B cell (primary cell): ENCODE results near the gene TAF4. TPM values are rescaled to one million over a fixed set of nuclear protein-coding genes. Genes with fewer than 3 reads are reported as not detected.

Source experiments
- ATAC-seq: fragments of 200-7000 bp; cut with Tn5 transposase; one replicate; pipeline ENCODE4 v1.10.0; 2021; ENCODE audit warnings: low read depth, mild to moderate bottlenecking, moderate number of reproducible peaks, moderate library complexity
- CTCF ChIA-PET: fragments of 350-600 bp; sonication (Branson Sonifier 250); formaldehyde crosslinking; loops from one replicate; lab custom pipeline; 2021; ENCODE audit warnings: antibody characterized with exemption, inconsistent platforms; lab: Charles Lee
- POLR2A ChIA-PET: fragments of 350-600 bp; sonication (Branson Sonifier 250); formaldehyde crosslinking; loops from one replicate; lab custom pipeline; 2021; ENCODE audit warnings: antibody characterized with exemption; lab: Charles Lee
- DNase-seq: peaks from one replicate; pipeline ENCODE4 v3.0.0; 2013
- H2AFZ ChIP-seq: 2 replicates; pipeline ENCODE4 v1.6.1; 2012; ENCODE audit warnings: mild to moderate bottlenecking, low read depth, low read length; ENCODE audit not compliant: insufficient read depth, poor library complexity, severe bottlenecking
- H3K27ac ChIP-seq, 2 donors: 1 replicate in 1 of 2; 2 replicates in 1 of 2; pipeline ENCODE4 v1.5.1; 2012 to 2013; ENCODE audit warnings: low read length in 2 of 2, mild to moderate bottlenecking in 2 of 2, moderate library complexity in 1 of 2
- H3K27me3 ChIP-seq, 4 experiments: fragments of 200-600 bp in 1 of 4; sonication (generic) in 1 of 4; replicated peaks in 1 of 4; 1 replicate in 2 of 4; 2 replicates in 2 of 4; pipeline versions ENCODE4 v1.6.1 to v1.7.0; 2013 to 2016; ENCODE audit warnings: low read length in 3 of 4, mild to moderate bottlenecking in 2 of 4, mixed read lengths in 1 of 4, moderate library complexity in 1 of 4; ENCODE audit not compliant: insufficient read depth in 4 of 4, control insufficient read depth in 3 of 4; ENCODE audit errors: control extremely low read depth in 1 of 4
- H3K36me3 ChIP-seq, 2 experiments: replicated peaks in 1 of 2; 1 replicate in 1 of 2; 2 replicates in 1 of 2; pipeline versions ENCODE4 v1.6.1 to v1.7.1; 2013; ENCODE audit warnings: low read length in 1 of 2; ENCODE audit not compliant: insufficient read depth in 2 of 2, control insufficient read depth in 1 of 2; ENCODE audit errors: control extremely low read depth in 1 of 2, extremely low read depth in 1 of 2
- H3K4me1 ChIP-seq, 2 donors: fragments of 200-600 bp in 1 of 2; sonication (generic) in 1 of 2; 1 replicate in 1 of 2; 2 replicates in 1 of 2; pipeline versions ENCODE4 v1.5.1 to v1.6.1; 2013 to 2017; ENCODE audit warnings: low read length in 2 of 2; ENCODE audit not compliant: control insufficient read depth in 2 of 2, insufficient read depth in 2 of 2
- H3K4me2 ChIP-seq: replicated peaks from 2 replicates; pipeline ENCODE3; 2012; ENCODE audit warnings: mild to moderate bottlenecking, low read depth, low read length; ENCODE audit not compliant: poor library complexity, severe bottlenecking
- H3K4me3 ChIP-seq, 5 experiments: fragments of 200-600 bp in 1 of 5; sonication (generic) in 1 of 5; 1 replicate in 3 of 5; 2 replicates in 2 of 5; pipeline versions ENCODE4 v1.5.1 to v1.7.0; 2011 to 2016; ENCODE audit warnings: low read length in 4 of 5, mild to moderate bottlenecking in 4 of 5, low read depth in 2 of 5, control low read depth in 1 of 5, moderate library complexity in 1 of 5; ENCODE audit not compliant: insufficient read depth in 1 of 5; ENCODE audit errors: control extremely low read depth in 1 of 5, extremely low read depth in 1 of 5
- H3K79me2 ChIP-seq: fragments of 200-600 bp; sonication (generic); one replicate; pipeline ENCODE4 v1.6.0; 2016; ENCODE audit warnings: low read length; ENCODE audit not compliant: control insufficient read depth, insufficient read depth
- H3K9ac ChIP-seq: fragments of 200-600 bp; sonication (generic); 2 replicates; pipeline ENCODE4 v1.6.1; 2017; ENCODE audit warnings: mild to moderate bottlenecking, low read length, moderate library complexity
- H3K9me3 ChIP-seq, 3 donors: one replicate each; pipeline versions ENCODE4 v1.6.1 to v1.7.1; 2013; ENCODE audit warnings: low read length in 2 of 3; ENCODE audit not compliant: control insufficient read depth in 2 of 3, insufficient read depth in 1 of 3; ENCODE audit errors: control extremely low read depth in 1 of 3
- H4K20me1 ChIP-seq: 2 replicates; pipeline ENCODE4 v1.6.0; 2012; ENCODE audit warnings: mild to moderate bottlenecking, low read length; ENCODE audit not compliant: insufficient read depth, control insufficient read depth, poor library complexity, severe bottlenecking
- H3K27ac Mint-ChIP-seq: one replicate; pipeline ENCODE4 v1.8.0; 2021; ENCODE audit warnings: mixed read lengths
- H3K27me3 Mint-ChIP-seq: one replicate; pipeline ENCODE4 v1.8.0; 2021; ENCODE audit warnings: mixed read lengths
- H3K4me1 Mint-ChIP-seq: one replicate; pipeline ENCODE4 v1.8.0; 2021; ENCODE audit warnings: mixed read lengths
- H3K4me3 Mint-ChIP-seq: one replicate; pipeline ENCODE4 v1.8.0; 2021; ENCODE audit warnings: mixed read lengths
- H3K9me3 Mint-ChIP-seq: one replicate; pipeline ENCODE4 v1.8.0; 2022; ENCODE audit warnings: mixed read lengths; ENCODE audit not compliant: insufficient read depth
- EZH2 ChIP-seq: IDR thresholded peaks from 2 replicates; pipeline ENCODE4 v1.6.1; 2012; ENCODE audit warnings: borderline replicate concordance, low read depth, mild to moderate bottlenecking, moderate library complexity, low read length; ENCODE audit not compliant: insufficient read depth, poor library complexity, severe bottlenecking
- WGBS: methylation state at CpG from one replicate; pipeline ENCODE4 v1.1.5; 2013; ENCODE audit warnings: missing lambda C conversion rate; ENCODE audit not compliant: insufficient coverage; 5-methylcytosine and 5-hydroxymethylcytosine counted together
- intact Hi-C: fragments of 100-400 bp; cut with micrococcal nuclease; formaldehyde crosslinking; loops from one replicate; pipeline ENCODE4 v1.10.0; 2022
- polyA plus RNA-seq: library from polyadenylated mRNA; depleted of rRNA; stranded (reverse); fragments of >200 nt; gene quantifications from 2 replicates; pipeline ENCODE4 v1.2.3, GENCODE V29; 2012
- total RNA-seq, 2 donors: library from RNA; stranded (reverse); fragments of 120-200 nt in 1 of 2; gene quantifications; 1 replicate in 1 of 2; 2 replicates in 1 of 2; pipeline versions ENCODE4 v1.2.3 to v1.2.4, GENCODE V29; 2013 to 2022
- TF ChIP-seq, protein P1 (sequence below): fragments of 200-600 bp; IDR thresholded peaks from one replicate; pipeline ENCODE4 v1.8.0; 2022; ENCODE audit warnings: antibody characterized with exemption, mild to moderate bottlenecking

Gene TAF4
- total and polyA plus RNA-seq, 2 donors (not counting 1 experiment from before 2014, with no cell fraction given), result 13.9 to 39.5 TPM

DNA sequence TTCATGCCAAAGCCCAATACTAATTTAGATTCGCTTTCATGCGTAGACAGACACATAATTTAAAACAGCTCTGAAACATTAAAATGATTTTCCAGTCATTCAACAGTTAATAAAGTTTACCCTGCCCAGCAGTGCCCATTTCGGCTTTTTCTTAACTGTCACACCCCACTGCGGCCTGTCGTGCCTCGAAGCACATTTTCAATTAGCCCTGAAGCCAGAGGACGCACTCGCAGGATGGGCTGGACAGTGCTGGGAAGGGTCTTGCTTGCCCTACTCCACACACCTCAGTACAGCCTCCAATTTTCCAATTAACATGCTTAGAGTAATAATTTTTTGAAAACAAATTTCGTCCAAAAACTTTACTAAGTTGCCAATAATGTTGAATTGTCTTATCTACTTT, 35.3 kb downstream of the TAF4 start:
- Histone ChIP-seq H3K4me1 (peaks cover 24 to 30% of the 10 kb centered on the region in 2 donors), H3K4me3 (no peak overlapping the region), H3K9ac (peak overlapping the region; percentile 5), H3K36me3 (no peaks in the 10 kb centered on the region), H3K27me3 (no peaks in the 10 kb centered on the region), H3K4me2 (peak overlapping the region; percentile 35), H4K20me1 (peaks cover 87% of the 10 kb centered on the region), H2AFZ (peak overlapping the region; percentile 20), H3K27ac (peak overlapping the region in 1 of 2 donors; percentile 86), H3K9me3 (peaks cover 0 to 11% (median 0%) of the 10 kb centered on the region in 3 donors), H3K79me2 (peaks cover 93% of the 10 kb centered on the region)
- Mint-ChIP-seq H3K9me3 (no peaks in the 10 kb centered on the region), H3K27me3 (no peaks in the 10 kb centered on the region), H3K4me1 (peaks cover 60% of the 10 kb centered on the region), H3K4me3 (peak overlapping the region; percentile 36), H3K27ac (peak overlapping the region; percentile 88)
- ChIA-PET CTCF (interaction anchor here (2.4 kb wide), 1 partner anchor 20 kb away, joined by 6 read pairs; no protein-coding TSS in a partner anchor), POLR2A (no interaction called here)
- ATAC-seq (no peak), DNase-seq (no peak)
- intact Hi-C loops, result no loop called here
- no peak for TF ChIP-seq EZH2
- TF ChIP-seq, protein P1, sequence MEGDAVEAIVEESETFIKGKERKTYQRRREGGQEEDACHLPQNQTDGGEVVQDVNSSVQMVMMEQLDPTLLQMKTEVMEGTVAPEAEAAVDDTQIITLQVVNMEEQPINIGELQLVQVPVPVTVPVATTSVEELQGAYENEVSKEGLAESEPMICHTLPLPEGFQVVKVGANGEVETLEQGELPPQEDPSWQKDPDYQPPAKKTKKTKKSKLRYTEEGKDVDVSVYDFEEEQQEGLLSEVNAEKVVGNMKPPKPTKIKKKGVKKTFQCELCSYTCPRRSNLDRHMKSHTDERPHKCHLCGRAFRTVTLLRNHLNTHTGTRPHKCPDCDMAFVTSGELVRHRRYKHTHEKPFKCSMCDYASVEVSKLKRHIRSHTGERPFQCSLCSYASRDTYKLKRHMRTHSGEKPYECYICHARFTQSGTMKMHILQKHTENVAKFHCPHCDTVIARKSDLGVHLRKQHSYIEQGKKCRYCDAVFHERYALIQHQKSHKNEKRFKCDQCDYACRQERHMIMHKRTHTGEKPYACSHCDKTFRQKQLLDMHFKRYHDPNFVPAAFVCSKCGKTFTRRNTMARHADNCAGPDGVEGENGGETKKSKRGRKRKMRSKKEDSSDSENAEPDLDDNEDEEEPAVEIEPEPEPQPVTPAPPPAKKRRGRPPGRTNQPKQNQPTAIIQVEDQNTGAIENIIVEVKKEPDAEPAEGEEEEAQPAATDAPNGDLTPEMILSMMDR, result no peak
- WGBS, result 95% methylated on average over 9 of the region's 9 CpGs

DNA sequence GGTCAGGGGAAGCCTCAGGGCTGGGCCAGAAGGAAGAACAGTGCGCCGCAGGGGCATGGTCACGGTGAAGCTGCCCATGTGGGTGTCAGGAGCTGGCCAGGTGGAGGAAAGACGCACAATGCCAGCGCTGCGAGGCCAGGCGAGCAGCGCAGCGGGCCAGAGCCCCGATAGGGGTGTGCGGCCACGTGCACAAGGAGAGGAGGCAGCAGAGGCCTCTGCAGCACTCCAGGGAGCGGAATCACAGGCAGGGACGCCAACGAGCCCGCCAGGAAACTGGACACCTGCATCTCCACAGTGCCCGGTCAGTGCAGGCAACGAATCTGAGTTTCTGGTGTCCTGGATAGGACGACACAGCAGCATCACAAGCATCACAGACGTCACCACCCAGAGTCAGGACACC, 35.7 kb downstream of the TAF4 start:
- no peak overlapping the region for H3K4me3 Mint-ChIP-seq
- peak overlapping the region; percentile 88 for H3K27ac Mint-ChIP-seq

More for the DNA sequence above, 35.7 kb downstream of the TAF4 start:
- peak overlapping the region in 1 of 2 donors; percentile 86 for H3K27ac ChIP-seq
- H3K4me3 ChIP-seq, result no peak overlapping the region
- CTCF ChIA-PET, result interaction anchor here (2.4 kb wide), 1 partner anchor 19 kb away, joined by 6 read pairs; no protein-coding TSS in a partner anchor
- DNase-seq, result no peak
- Mint-ChIP-seq H3K4me1 (peaks cover 64% of the 10 kb centered on the region), H3K9me3 (no peaks in the 10 kb centered on the region), H3K27me3 (no peaks in the 10 kb centered on the region)
- no peaks in the 10 kb centered on the region for H3K27me3 ChIP-seq
- no peak for TF ChIP-seq EZH2
- TF ChIP-seq, protein P1, result no peak
- intact Hi-C loops, result loop anchor here (5.0 kb wide), 1 partner anchor 107 kb away; no protein-coding TSS in a partner anchor
- H3K79me2 ChIP-seq, result peaks cover 93% of the 10 kb centered on the region
- ATAC-seq, result no peak
- 96% methylated on average over 20 of the region's 20 CpGs for WGBS
- peak overlapping the region; percentile 35 for H3K4me2 ChIP-seq
- H3K9me3 ChIP-seq, result peaks cover 0 to 13% (median 0%) of the 10 kb centered on the region in 3 donors
- H3K4me1 ChIP-seq, result peaks cover 24 to 30% of the 10 kb centered on the region in 2 donors
- peaks cover 86% of the 10 kb centered on the region for H4K20me1 ChIP-seq
- H2AFZ ChIP-seq, result no peak overlapping the region
- POLR2A ChIA-PET, result no interaction called here
- no peaks in the 10 kb centered on the region for H3K36me3 ChIP-seq
- H3K9ac ChIP-seq, result no peak overlapping the region
